Mucosa of descending colon (tissue), 3 donors: Measurements from ENCODE around the gene ERBB4. TPM values are rescaled to one million over a fixed set of nuclear protein-coding genes. Genes with fewer than 3 reads are reported as not detected.

Experiments used
- ATAC-seq: fragments of 200-7000 bp; cut with Tn5 transposase; one replicate; pipeline ENCODE4 v1.9.1; 2020; ENCODE audit warnings: mild to moderate bottlenecking, moderate library complexity
- DNase-seq, 3 donors: peaks; one replicate each; pipeline ENCODE4 v3.0.0-alpha.2; 2020
- H3K36me3 ChIP-seq: fragments of 200-600 bp; one replicate; pipeline ENCODE4 v1.8.0; 2021; ENCODE audit warnings: low read depth, mild to moderate bottlenecking
- H3K4me1 ChIP-seq: fragments of 200-600 bp; one replicate; pipeline ENCODE4 v1.8.0; 2021; ENCODE audit warnings: low read depth, mild to moderate bottlenecking
- H3K4me3 ChIP-seq: fragments of 200-600 bp; one replicate; pipeline ENCODE4 v1.8.0; 2021; ENCODE audit warnings: mild to moderate bottlenecking
- H3K9me3 ChIP-seq: fragments of 200-600 bp; one replicate; pipeline ENCODE4 v1.8.0; 2021; ENCODE audit warnings: mild to moderate bottlenecking
- intact Hi-C, 2 donors: fragments of 100-400 bp; cut with DNase I in 1 of 2; cut with micrococcal nuclease in 1 of 2; formaldehyde crosslinking; loops; one replicate each; pipeline versions ENCODE4 v1.11.0 to v1.11.1; 2022; cut with DNase I, micrococcal nuclease
- total RNA-seq, 3 donors: library from RNA; stranded (reverse); fragmentation: NEBNext Ultra II Directional in 2 of 3; extraction: Animal tissue kit (Norgen Biotek cat#: 25700) in 2 of 3; gene quantifications; one replicate each; pipeline versions ENCODE4 v1.2.1 to v1.2.4, GENCODE V29; 2021 to 2023
- TF ChIP-seq, protein P1 (sequence below): fragments of 200-600 bp; IDR thresholded peaks from one replicate; pipeline ENCODE4 v1.8.0; 2022; ENCODE audit warnings: antibody characterized with exemption, mild to moderate bottlenecking
- donor health status: DM: no; HTN: no; CAD: no; lungs with moderate emphysema.
- donor health status: DM: no; HTN: no; CAD: no.
- donor health status: DM: no; HTN: yes; CAD: no.

ERBB4 gene
- total RNA-seq, 3 donors from 2014 or later, result 0.05 to 0.25 TPM; not detected in 1

GRCh38 chr2:211845338-211846035, 693.1 kb downstream of the ERBB4 start:
- ATAC-seq, result no peak
- Histone ChIP-seq H3K4me1 (no peaks in the 10 kb centered on the region), H3K36me3 (no peaks in the 10 kb centered on the region), H3K4me3 (no peak overlapping the region), H3K9me3 (no peaks in the 10 kb centered on the region)
- TF ChIP-seq, protein P1, sequence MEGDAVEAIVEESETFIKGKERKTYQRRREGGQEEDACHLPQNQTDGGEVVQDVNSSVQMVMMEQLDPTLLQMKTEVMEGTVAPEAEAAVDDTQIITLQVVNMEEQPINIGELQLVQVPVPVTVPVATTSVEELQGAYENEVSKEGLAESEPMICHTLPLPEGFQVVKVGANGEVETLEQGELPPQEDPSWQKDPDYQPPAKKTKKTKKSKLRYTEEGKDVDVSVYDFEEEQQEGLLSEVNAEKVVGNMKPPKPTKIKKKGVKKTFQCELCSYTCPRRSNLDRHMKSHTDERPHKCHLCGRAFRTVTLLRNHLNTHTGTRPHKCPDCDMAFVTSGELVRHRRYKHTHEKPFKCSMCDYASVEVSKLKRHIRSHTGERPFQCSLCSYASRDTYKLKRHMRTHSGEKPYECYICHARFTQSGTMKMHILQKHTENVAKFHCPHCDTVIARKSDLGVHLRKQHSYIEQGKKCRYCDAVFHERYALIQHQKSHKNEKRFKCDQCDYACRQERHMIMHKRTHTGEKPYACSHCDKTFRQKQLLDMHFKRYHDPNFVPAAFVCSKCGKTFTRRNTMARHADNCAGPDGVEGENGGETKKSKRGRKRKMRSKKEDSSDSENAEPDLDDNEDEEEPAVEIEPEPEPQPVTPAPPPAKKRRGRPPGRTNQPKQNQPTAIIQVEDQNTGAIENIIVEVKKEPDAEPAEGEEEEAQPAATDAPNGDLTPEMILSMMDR, result no peak
- intact Hi-C loops, result no loop called here
- no peak for DNase-seq

DNA sequence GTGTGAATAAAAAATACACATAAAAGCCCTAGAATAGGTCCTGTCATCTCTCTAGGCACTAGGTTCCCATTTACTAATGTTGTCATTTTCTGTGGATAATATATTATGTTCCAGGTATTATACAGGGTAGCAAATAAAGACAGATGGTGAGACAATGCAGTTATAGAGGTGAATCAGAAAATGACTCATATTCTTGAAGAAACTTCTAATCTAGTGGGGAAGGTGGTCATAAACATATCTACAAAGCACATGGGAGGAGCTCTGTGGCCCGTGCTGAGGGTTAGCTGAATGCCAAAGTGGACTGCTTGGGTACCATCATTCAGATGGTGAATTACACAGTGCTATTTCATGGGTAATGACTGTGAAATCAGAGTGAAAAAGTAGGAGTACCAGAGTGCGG, 700.9 kb downstream of the ERBB4 start:
- Histone ChIP-seq H3K4me3 (no peak overlapping the region), H3K9me3 (no peaks in the 10 kb centered on the region), H3K4me1 (no peaks in the 10 kb centered on the region), H3K36me3 (no peaks in the 10 kb centered on the region)
- TF ChIP-seq, protein P1, result no peak
- no peak for ATAC-seq
- intact Hi-C loops, result no loop called here
- DNase-seq, result no peak

GRCh38 chr2:211837206-211837605, 701.4 kb downstream of the ERBB4 start:
- no peak for DNase-seq
- no peak for ATAC-seq
- Histone ChIP-seq H3K36me3 (no peaks in the 10 kb centered on the region), H3K4me1 (no peaks in the 10 kb centered on the region), H3K4me3 (no peak overlapping the region), H3K9me3 (no peaks in the 10 kb centered on the region)
- intact Hi-C loops, result no loop called here
- TF ChIP-seq, protein P1, result no peak

DNA sequence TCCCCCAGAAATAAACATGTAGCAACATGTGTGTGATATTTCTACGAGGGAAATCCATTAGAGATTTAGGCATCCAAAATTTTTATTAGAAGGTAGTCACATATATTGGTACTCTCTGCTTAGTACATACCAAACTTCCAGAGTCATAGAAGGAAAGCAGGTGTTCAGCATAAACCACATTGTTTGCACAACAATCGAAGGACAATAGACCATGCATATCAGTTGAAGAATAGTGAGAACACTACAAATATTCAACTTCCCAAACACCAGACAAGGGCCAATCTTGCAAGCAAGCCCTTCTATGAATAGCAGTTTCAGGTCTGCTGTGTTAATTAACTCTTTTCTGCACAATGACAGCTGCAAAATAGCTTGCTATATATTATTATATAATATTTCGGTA, 702.2 kb downstream of the ERBB4 start:
- Histone ChIP-seq H3K36me3 (no peaks in the 10 kb centered on the region), H3K4me1 (no peaks in the 10 kb centered on the region), H3K4me3 (no peak overlapping the region), H3K9me3 (no peaks in the 10 kb centered on the region)
- TF ChIP-seq, protein P1, result no peak
- intact Hi-C loops, result no loop called here
- no peak for DNase-seq
- ATAC-seq, result no peak

- Histone ChIP-seq H3K4me3 (no peak overlapping the region), H3K36me3 (no peaks in the 10 kb centered on the region), H3K4me1 (no peaks in the 10 kb centered on the region), H3K9me3 (no peaks in the 10 kb centered on the region)
- no peak for ATAC-seq
- intact Hi-C loops, result no loop called here
- TF ChIP-seq, protein P1, result no peak
- DNase-seq, result no peak
These were observed 702.9 kb downstream of the ERBB4 start for GRCh38 chr2:211835695-211836094.
